Neutrophil (primary cell): Measurements from ENCODE around the gene IP6K2.

Source experiments
- H3K27ac ChIP-seq: fragments of 200-600 bp; sonication (generic); 2 replicates; pipeline ENCODE4 v1.5.1; 2016; ENCODE audit warnings: mild to moderate bottlenecking, moderate library complexity
- H3K27me3 ChIP-seq: fragments of 200-600 bp; sonication (generic); 2 replicates; pipeline ENCODE4 v1.6.0; 2016; ENCODE audit warnings: mild to moderate bottlenecking
- H3K36me3 ChIP-seq: fragments of 200-600 bp; sonication (generic); 2 replicates; pipeline ENCODE4 v1.5.1; 2017
- H3K4me1 ChIP-seq, 2 experiments: fragments of 200-600 bp in 1 of 2; sonication (generic) in 1 of 2; 1 replicate in 1 of 2; 2 replicates in 1 of 2; pipeline versions ENCODE4 v1.5.1 to v1.6.1; 2013 to 2016; ENCODE audit warnings: low read depth in 1 of 2, low read length in 1 of 2, mild to moderate bottlenecking in 1 of 2, moderate library complexity in 1 of 2; ENCODE audit not compliant: control insufficient read depth in 1 of 2, insufficient read depth in 1 of 2
- H3K4me3 ChIP-seq, 2 experiments: fragments of 200-600 bp in 1 of 2; sonication (generic) in 1 of 2; 1 replicate in 1 of 2; 2 replicates in 1 of 2; pipeline ENCODE4 v1.5.1; 2013 to 2016; ENCODE audit warnings: low read depth in 1 of 2, low read length in 1 of 2, mild to moderate bottlenecking in 1 of 2, moderate library complexity in 1 of 2
- H3K9me3 ChIP-seq: fragments of 200-600 bp; sonication (generic); 2 replicates; pipeline ENCODE4 v1.5.1; 2016
- TF ChIP-seq, protein P1 (sequence below): fragments of 200-600 bp; sonication (generic); IDR thresholded peaks from 2 replicates; pipeline ENCODE4 v1.5.1; 2016; ENCODE audit warnings: antibody characterized with exemption

IP6K2 gene

GRCh38 chr3:48642605-48643004 is 74.4 kb downstream of the IP6K2 start:
- H3K4me1 ChIP-seq: no peaks in the 10 kb centered on the region
- H3K4me3 ChIP-seq: no peak overlapping the region
- TF ChIP-seq, protein P1, sequence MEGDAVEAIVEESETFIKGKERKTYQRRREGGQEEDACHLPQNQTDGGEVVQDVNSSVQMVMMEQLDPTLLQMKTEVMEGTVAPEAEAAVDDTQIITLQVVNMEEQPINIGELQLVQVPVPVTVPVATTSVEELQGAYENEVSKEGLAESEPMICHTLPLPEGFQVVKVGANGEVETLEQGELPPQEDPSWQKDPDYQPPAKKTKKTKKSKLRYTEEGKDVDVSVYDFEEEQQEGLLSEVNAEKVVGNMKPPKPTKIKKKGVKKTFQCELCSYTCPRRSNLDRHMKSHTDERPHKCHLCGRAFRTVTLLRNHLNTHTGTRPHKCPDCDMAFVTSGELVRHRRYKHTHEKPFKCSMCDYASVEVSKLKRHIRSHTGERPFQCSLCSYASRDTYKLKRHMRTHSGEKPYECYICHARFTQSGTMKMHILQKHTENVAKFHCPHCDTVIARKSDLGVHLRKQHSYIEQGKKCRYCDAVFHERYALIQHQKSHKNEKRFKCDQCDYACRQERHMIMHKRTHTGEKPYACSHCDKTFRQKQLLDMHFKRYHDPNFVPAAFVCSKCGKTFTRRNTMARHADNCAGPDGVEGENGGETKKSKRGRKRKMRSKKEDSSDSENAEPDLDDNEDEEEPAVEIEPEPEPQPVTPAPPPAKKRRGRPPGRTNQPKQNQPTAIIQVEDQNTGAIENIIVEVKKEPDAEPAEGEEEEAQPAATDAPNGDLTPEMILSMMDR: no peak
- H3K27me3 ChIP-seq: no peaks in the 10 kb centered on the region
- no peaks in the 10 kb centered on the region for H3K9me3 ChIP-seq
- H3K36me3 ChIP-seq: no peaks in the 10 kb centered on the region
- H3K27ac ChIP-seq: no peak overlapping the region

DNA sequence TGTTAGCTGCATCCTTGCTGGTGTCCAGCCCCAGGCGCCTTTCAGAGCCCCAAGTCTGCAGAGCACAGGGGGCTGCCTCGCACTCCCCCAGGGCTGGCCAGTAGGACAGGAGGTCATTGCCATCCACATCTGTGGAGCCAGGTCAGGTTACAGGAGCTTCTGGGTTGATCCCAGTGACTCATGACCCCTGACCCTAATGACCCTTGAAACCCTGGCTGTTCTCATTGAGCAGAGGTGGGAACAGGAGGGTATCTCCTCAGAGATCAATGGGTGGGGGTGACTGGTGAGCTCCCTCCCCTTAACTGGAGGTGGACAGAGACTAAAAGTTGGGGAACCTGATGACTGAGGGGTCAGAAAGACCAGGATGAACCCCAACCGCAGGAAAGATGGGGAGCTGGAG is 75.6 kb downstream of the IP6K2 start:
- no peak overlapping the region for H3K27ac ChIP-seq
- no peak overlapping the region for H3K4me3 ChIP-seq
- TF ChIP-seq, protein P1: no peak
- peaks cover 2% of the 10 kb centered on the region in 2 experiments for H3K4me1 ChIP-seq
- H3K27me3 ChIP-seq: no peaks in the 10 kb centered on the region
- H3K9me3 ChIP-seq: no peaks in the 10 kb centered on the region
- H3K36me3 ChIP-seq: no peaks in the 10 kb centered on the region

- TF ChIP-seq, protein P1: no peak
- Histone ChIP-seq H3K9me3 (no peaks in the 10 kb centered on the region), H3K4me1 (peaks cover 12 to 14% of the 10 kb centered on the region in 2 experiments), H3K4me3 (no peak overlapping the region), H3K27ac (no peak overlapping the region), H3K27me3 (no peaks in the 10 kb centered on the region), H3K36me3 (no peaks in the 10 kb centered on the region)
These were observed 76.9 kb downstream of the IP6K2 start for GRCh38 chr3:48639944-48640606.
